Measurements from ENCODE around the gene DFFB.

DNA sequence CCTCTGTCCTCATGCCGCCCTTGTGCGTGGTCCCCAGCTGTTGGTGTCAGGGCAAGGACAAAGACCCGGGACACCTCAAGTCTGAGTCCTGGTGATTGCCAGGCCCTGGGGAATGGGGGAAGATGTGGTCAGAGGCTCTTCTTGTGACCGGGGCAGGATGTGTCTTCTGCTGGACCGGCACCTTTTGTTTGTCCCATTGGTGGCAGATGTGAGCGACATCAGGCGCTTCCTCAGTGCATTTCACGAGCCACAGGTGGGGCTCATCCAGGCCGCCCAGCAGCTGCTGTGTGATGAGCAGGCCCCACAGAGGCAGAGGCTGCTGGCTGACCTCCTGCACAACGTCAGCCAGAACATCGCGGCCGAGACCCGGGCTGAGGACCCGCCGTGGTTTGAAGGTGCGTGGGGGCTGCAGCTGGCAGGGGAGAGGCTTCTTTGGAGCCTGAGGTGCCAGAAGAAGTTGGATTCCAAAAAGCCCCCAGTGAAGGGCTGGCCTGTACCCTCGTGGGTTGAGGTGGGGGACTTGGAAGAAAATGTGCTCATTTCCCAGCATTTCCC is 8.4 kb downstream of the DFFB start:
- no peak for TF ChIP-seq CTCF (conservative IDR thresholded peaks at IDR 0.05 in 1 of 2, IDR thresholded peaks at IDR 0.05 in 1 of 2; ENCODE audit: low read depth in 1 of 2, low read length in 2 of 2)
- TF ChIP-seq EZH2 (IDR thresholded peaks at IDR 0.05; ENCODE audit: low read length, missing control alignments), result no peak

Measured in fibroblast of lung (primary cell).